GM21786 (cell line): Measurements from ENCODE around the gene RTL9.
A peak's percentile ranks its signal among the peaks of the same experiment; 100 is the strongest.
"Not testable (repeated sequence)": the region's sequence is repeated elsewhere in the genome, so short reads cannot be mapped to it uniquely, and the experiment has no call there.

Experiments used
- ATAC-seq: cut with Tn5 transposase; IDR thresholded peaks from one replicate; pipeline ENCODE4 v1.9.1; 2021; ENCODE audit not compliant: unreplicated experiment

RTL9 gene

GRCh38 chrX:110358548-110358947 lies at the start of gene RTL9:
Gene RTL9, plus strand, starts transcription at chrX:110358848. Its CDS starts 91,770 bp downstream, at chrX:110450618.
- ATAC-seq = no peak

- ATAC-seq = no peak
Measured at GRCh38 chrX:110310000-110310790, 48.5 kb upstream of the RTL9 start.

GRCh38 chrX:110310896-110311295 lies 47.8 kb upstream of the RTL9 start:
- ATAC-seq = peak; percentile 75

GRCh38 chrX:110311437-110312230 lies 47.0 kb upstream of the RTL9 start:
- ATAC-seq = no peak

GRCh38 chrX:110315551-110315950 lies 43.1 kb upstream of the RTL9 start:
- ATAC-seq = no peak

- no peak for ATAC-seq
Measured at GRCh38 chrX:110316351-110317060, 42.1 kb upstream of the RTL9 start.

- ATAC-seq = peak; percentile 9
Measured at GRCh38 chrX:110317061-110317819, 41.4 kb upstream of the RTL9 start.

- peak; percentile 65 for ATAC-seq
Measured at GRCh38 chrX:110317820-110318663, 40.6 kb upstream of the RTL9 start, which contains the start of gene AMMECR1. Gene AMMECR1, minus strand, starts transcription at chrX:110318085. Its CDS starts 14 bp downstream, at chrX:110318071.

GRCh38 chrX:110318664-110318968 lies 40.0 kb upstream of the RTL9 start:
- ATAC-seq = peak; percentile 11

GRCh38 chrX:110320381-110320987 lies 38.2 kb upstream of the RTL9 start:
- ATAC-seq = no peak

GRCh38 chrX:110321081-110321480 lies 37.6 kb upstream of the RTL9 start:
- no peak for ATAC-seq

- no peak for ATAC-seq
Measured at GRCh38 chrX:110321670-110322069, 37.0 kb upstream of the RTL9 start.

- no peak for ATAC-seq
Measured at GRCh38 chrX:110322603-110323002, 36.0 kb upstream of the RTL9 start.

GRCh38 chrX:110326712-110327111 lies 31.9 kb upstream of the RTL9 start:
- no peak for ATAC-seq

GRCh38 chrX:110327336-110327735 lies 31.3 kb upstream of the RTL9 start:
- no peak for ATAC-seq

- ATAC-seq = not testable (repeated sequence)
Measured at GRCh38 chrX:110328613-110329012, 30.0 kb upstream of the RTL9 start.

- ATAC-seq = no peak
Measured at GRCh38 chrX:110331444-110332030, 27.1 kb upstream of the RTL9 start.

GRCh38 chrX:110333458-110333857 lies 25.2 kb upstream of the RTL9 start:
- ATAC-seq = not testable (repeated sequence)

- ATAC-seq = no peak
Measured at GRCh38 chrX:110338935-110339334, 19.7 kb upstream of the RTL9 start.
